M059J (cell line): ENCODE data around the gene PRG2. TPM values are rescaled to one million over a fixed set of nuclear protein-coding genes. Genes with fewer than 3 reads are reported as not detected.
A peak's percentile ranks its signal among the peaks of the same experiment; 100 is the strongest.

Experiments used
- DNase-seq: peaks from one replicate; pipeline ENCODE4 v3.0.0-alpha.2; 2012; ENCODE audit warnings: low read depth
- total RNA-seq: library from RNA; depleted of rRNA; stranded (reverse); fragments of >200 nt; shearing (Covaris generic); gene quantifications from 2 replicates; pipeline ENCODE4 v1.2.3, GENCODE V29; 2014; rRNA removed

PRG2 gene
- total RNA-seq: 0.17 TPM in 1 of 2 replicates, not detected in the other

- no peak for DNase-seq
These were observed at the start of gene PRG2 for GRCh38 chr11:57390535-57390934. TSS of gene PRG2 (minus strand) at chr11:57390650. CDS start at chr11:57389944, 706 bp downstream.

DNA sequence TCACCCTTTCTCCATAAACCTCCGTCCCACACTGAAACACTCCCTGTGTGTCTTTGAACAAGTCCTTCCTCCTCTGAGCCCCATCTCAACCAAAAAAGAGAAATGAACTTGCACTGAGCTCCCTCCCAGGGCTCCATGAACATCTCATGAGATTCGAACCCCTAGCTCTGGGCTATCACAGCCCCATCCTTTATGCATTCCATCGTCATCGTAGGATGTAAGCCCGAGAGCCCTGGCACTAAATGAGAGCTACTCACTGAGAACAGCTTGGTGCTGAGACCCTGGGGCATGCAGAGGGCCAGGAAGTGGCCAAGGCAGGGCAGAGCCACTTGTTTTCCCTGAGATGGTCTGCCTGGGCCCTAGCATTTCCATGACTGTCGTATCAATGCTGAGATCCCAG lies 49.3 kb upstream of the PRG2 start:
- DNase-seq: no peak

DNA sequence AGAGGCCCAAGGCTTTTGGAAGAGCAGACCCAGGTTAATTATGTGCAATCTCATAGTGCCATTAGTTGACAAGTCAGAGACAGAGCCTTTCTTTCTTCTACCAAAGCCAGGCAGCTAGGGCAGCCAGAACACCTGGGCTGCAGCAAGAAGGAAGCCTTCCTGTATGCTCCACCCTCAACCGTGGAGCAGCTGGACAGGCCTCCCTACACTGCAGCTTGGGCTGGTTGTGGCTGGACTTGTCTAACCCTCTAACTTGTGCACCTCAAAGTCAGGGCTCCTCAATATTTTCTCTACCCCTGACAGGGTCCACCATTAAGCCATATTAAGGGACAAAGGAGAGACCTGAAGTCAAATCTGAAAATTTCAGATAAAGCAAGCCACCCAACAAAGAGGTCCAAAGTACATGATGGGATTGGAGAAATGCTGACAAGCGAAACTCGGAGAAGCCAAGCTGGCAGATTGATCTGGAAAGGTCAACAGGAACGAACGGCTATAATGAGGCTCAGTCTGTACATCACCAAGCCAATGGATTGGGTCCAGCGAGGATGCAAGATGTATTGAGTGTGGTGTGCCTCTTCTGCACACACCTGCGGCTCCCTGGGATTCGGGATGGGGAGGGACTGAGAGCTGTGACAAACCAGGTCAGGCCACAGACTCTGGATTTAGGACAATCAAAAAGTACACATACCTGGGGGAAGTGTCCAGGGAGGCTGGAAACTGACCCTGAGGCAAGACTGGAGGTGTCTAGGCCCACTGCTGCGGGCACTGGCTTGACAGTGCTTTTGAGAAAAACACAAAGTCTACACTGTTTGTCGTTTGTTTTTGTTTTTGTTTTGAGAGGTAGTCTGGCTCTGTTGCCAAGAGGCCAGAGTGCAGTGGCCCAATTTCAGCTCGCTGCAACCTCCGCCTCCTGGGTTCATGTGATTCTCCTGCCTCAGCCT lies 48.2 kb upstream of the PRG2 start:
- DNase-seq: no peak

DNA sequence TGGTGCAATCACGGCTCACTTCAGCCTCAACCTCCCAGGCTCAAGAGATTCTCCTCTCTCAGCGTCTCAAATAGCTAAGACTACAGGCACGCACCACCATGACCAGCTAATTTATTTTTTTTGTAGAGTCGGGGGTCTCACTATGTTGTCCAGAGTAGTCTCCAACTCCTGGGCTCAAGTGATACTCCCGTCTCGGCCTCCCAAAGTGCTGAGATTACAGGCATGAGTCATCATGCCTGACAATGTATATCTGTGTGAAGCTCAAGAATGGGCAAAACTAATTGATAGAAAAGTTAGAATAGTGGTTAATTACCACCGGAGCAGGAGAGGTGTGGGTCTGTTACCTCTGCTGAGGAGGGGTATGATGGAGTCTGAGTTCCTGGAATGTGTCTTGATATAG lies 45.6 kb upstream of the PRG2 start:
- no peak for DNase-seq

DNA sequence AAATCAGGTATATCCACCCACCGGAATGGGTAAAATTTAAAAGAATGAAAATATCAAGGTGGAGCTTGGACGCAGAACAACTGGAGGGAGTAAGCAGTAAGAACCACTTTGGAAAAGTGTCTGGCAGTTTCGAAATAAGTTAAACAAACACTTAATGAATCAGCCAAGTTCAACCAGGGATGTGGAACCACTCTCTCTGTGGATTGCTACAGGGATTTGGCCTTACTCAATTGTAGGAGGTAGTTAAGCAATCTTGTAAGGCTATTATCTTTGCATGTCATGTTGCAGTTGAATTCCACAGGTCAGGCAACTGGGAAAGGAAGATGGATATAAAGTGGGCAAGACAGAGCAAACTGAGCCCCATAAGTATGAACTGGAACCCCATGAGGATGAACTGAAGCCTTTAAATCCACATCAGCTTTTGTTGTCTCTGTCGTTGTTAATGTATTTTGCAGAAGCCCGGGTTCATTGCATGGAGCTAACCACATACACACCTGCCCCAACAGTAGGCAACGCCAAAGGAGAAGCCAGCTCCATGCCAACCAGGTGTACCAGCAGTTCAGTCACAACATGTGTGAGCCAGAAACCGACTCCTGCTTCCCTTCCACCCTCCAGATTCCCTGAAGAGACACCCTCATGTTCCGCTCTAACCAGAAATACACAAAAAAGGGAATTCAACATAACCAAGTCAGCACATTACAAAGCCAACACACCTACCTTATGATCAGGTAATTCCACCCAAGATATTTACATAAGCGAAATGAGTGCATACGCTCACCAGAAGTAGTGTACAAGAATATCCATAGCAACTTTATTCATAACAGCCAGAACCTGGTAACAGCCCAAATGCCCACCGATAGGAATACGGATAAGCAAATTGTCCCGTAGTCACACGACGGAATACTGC lies 44.4 kb upstream of the PRG2 start:
- peak; percentile 87 for DNase-seq

GRCh38 chr11:57432714-57433163 lies 42.3 kb upstream of the PRG2 start:
- peak; percentile 89 for DNase-seq

DNA sequence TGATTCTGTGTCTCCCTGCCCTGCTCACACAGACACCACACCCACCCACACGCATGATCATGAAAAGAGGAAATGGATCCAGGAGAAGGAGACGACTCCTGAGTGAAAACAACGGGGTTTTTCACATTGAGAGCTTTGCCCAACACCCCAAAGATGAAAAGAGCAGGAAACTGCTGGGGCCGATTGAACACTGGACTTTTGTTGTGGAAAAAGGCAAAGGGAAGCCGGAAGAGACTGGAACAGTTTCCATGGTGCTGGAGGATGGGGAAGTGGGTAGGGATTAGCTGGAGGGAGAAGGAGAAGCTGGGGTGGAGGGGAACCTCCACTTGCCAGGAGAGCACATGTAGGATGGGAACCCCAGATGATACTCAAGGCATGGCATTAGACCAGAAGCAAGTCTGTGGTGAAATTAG lies 41.7 kb upstream of the PRG2 start:
- no peak for DNase-seq

- no peak for DNase-seq
These were observed 40.5 kb upstream of the PRG2 start for GRCh38 chr11:57430952-57431351.

- DNase-seq: no peak
These were observed 39.5 kb upstream of the PRG2 start for GRCh38 chr11:57429946-57430345.

DNA sequence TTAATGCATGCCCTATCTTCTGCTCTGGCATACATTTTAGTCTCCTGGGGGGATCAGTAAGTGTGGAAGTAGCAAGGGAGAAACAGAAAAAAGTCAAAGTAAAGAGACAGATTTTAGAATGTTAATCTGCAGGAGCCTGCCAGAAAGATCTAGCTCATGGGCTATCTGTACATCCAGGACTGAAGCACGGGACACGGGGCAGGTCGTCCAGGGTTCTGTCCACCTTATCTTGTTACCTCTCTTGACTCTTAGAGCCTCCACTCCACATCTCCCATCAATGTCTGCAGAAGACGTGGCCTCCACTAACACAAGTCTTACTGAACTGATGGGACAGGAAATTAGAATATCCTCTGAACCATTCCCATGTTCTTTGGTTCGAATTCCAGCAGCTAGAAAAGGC lies 38.2 kb upstream of the PRG2 start:
- no peak for DNase-seq

DNA sequence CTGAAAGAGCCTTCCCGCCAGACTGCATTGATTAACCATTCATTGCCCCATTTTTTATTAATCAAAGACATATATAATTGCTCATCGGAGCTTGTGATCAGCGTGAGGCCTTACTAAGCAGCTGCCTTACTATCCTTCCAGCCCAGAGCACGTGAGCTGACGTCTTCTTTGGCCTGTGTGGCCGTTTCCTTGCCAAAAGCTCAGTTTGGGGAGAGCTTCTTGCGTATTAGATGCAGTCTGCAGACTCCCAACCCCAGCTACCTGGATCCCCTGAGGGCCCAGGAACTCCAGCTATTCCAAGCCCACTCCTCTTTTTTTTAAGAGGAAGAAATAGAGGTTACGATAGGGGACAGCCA lies 37.3 kb upstream of the PRG2 start:
- DNase-seq: no peak

GRCh38 chr11:57426929-57427726 lies 36.7 kb upstream of the PRG2 start, which contains the start of gene SLC43A3:
TSS of gene SLC43A3 (minus strand) at chr11:57427121. CDS start at chr11:57426172, 949 bp downstream.
- peak; percentile 96 for DNase-seq

- peak; percentile 31 for DNase-seq
These were observed 36.0 kb upstream of the PRG2 start for GRCh38 chr11:57426439-57426928.

- DNase-seq: no peak
These were observed 35.4 kb upstream of the PRG2 start for GRCh38 chr11:57425565-57426438.

DNA sequence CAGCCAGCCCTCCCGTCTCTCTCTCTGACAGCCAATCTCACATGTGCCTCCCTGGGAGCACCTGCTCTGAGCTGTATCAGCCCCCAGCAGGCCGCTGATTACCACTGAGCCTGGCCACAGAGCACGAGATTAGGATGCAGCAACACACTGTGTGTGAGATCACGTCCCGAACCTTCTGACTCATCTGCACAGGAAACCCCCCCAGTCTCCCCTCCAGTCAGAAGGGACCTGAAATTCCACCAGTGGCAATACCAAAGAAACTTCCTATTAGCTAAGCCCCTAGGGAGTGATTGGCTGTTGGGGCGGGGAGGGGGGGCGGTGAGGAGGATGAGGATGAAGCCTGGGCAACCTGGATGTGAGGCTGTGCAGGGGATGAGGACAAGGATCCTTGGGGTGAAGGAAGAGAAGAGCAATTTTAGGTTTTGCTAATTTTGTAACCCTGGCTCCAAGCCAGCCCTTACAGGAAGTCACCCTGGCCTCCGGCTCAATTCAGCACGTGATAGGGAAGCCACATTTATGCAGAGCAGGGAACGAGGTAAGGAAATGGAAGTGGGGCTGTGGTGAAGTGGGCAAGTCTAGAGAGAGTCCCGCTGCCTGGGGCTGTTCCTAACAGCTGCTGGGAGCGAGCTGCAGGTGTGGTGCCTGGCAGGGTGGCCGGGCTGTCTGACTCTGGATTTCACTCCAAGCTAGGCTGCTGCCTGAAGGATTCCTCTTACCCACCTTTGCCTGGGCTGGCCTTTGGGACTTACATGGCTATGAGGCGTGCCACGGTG lies 34.5 kb upstream of the PRG2 start:
- peak; percentile 96 for DNase-seq

DNA sequence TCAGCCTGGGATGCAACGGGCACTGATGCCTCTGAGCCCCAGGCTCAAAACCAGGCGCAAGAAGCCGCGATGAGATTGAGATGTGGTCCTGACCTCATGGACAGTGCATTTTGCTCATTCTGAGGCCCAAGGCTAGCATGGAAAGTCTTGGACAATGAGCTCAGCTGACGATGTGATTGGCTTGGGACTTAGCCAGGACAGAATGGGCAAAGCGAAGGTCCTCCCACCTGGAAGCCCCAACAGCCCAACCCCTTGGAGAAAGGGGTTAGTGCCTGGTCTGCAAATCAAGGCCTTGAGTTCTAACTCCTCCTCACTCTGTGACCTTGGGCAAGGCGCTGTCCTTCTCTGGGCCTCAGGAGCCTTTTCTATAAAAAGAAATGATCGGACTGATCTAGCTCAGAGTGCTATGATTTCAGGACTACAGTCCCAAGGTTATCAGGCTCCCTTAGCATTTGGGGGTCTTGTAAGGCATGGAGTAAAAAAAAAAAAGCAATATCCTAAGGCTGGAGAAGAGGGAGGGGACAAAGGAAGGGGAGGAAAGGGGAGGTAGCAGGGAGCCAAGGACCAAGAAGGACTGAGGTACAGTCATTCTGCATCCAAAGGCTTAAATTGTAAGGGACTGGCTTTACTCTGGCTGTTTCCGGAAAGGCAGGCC lies 33.8 kb upstream of the PRG2 start:
- DNase-seq: no peak

DNA sequence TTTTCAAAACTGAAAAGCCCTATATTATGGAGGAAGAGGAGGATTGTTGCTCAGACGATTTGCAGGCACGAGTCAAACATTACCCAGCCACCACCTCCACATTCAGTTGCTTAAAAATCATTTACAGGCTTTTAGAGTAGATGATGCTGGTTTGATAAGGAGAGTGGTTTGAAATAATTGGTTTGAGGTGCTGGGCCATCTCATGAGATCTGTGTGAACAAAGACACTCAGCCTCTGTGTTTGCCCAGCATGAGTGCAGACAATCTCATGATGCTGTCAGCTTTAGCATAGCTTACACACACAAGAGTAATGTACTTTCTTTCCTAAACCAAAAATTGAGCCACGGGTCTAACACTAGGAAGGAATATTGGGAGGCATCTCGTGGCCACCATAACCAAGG lies 32.2 kb upstream of the PRG2 start:
- no peak for DNase-seq

DNA sequence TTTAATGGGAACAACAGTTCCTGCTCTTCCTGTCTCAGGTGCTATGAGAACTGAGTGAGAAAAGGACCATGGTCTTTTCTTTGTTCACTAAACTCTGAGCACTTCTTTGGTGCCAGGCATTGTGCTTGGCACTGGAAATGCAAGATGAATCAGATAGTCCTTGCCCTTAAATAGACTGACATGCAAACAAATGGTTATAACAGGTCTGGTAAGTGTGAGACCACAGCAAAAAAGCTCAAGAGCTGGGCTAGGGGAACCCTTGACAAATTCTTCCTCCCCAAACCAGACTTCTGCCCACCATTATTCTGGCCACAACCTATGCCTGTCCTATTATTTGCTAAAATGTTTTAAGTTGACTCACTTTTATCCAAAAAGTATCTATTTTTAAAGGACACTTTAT lies 31.4 kb upstream of the PRG2 start:
- DNase-seq: no peak

DNA sequence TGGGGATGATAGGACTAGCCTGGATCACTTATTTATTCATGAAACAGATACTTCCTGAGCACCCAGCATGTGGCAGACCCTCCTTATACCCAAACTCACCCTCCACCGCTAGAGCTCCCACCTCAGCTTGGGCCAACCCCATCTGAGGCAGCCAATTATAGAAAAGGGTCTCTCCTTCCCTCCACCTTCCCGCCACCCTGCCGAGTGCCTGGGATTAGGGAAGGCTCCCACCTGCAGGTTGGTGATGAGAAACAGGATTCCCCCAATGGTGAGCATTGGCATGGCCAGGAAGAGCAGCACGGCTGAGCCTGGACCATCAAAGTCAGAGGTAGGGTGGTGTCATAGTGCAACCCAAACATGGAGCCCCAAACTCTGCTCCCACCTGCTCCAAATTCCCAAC lies 30.6 kb upstream of the PRG2 start:
- DNase-seq: no peak
